K562 (cell line): ENCODE data around the gene PLAC1. TPM values are rescaled to one million over a fixed set of nuclear protein-coding genes. Genes with fewer than 3 reads are reported as not detected.
A peak's percentile ranks its signal among the peaks of the same experiment; 100 is the strongest.

ENCODE experiments used
- CREM ChIP-seq: IDR thresholded peaks from 2 replicates; pipeline ENCODE4 v1.6.1; 2014; ENCODE audit warnings: antibody characterized with exemption, low read depth
- EGR1 ChIP-seq: fragments of 450-650 bp; conservative IDR thresholded peaks from 2 replicates; pipeline ENCODE4 v1.6.1; 2017; ENCODE audit warnings: mild to moderate bottlenecking
- EWSR1 ChIP-seq: fragments of 450-650 bp; IDR thresholded peaks from 2 replicates; pipeline ENCODE4 v1.6.1; 2018; ENCODE audit warnings: borderline replicate concordance, mild to moderate bottlenecking, low read depth, moderate library complexity; ENCODE audit not compliant: partially characterized antibody
- MAFG ChIP-seq: fragments of 450-650 bp; conservative IDR thresholded peaks from 2 replicates; pipeline ENCODE4 v1.6.1; 2016; ENCODE audit warnings: missing genetic modification characterization, missing compliant biosample characterization
- NFIC ChIP-seq: fragments of 450-650 bp; IDR thresholded peaks from 2 replicates; pipeline ENCODE4 v1.6.1; 2017; ENCODE audit warnings: mild to moderate bottlenecking, inconsistent platforms
- SIRT6 ChIP-seq: IDR thresholded peaks from one replicate; pipeline ENCODE4 v1.6.1; 2012; ENCODE audit warnings: low read depth, mild to moderate bottlenecking, control low read depth, inconsistent platforms, low read length, moderate library complexity
- ZNF354B ChIP-seq: fragments of 250-450 bp; sonication (Bioruptor Pico); IDR thresholded peaks from 2 replicates; pipeline ENCODE4 v1.4.0; 2020
- polyA plus RNA-seq, 8 experiments: library from polyadenylated mRNA; depleted of rRNA in 4 of 8; stranded (reverse) in 5 of 8; unstranded in 3 of 8; fragments of >200 nt; fragmentation: Nextera tagmentation in 2 of 8; fragmentation: Illumina TruSeq in 1 of 8; extraction: Ambion mirVana in 2 of 8; extraction: Trizol in 1 of 8; gene quantifications; 2 replicates each; pipeline versions ENCODE4 v1.2.1 to v1.2.3, GENCODE V29; 2011 to 2014; ENCODE audit warnings: inconsistent platforms in 1 of 8, missing spikeins in 1 of 8
- total RNA-seq, 7 experiments: library from RNA; depleted of rRNA in 6 of 7; stranded (reverse); fragments of >200 nt in 6 of 7; fragmentation: Illumina TruSeq in 2 of 7; extraction: Trizol in 2 of 7; gene quantifications; 2 replicates each; pipeline versions ENCODE4 v1.2.1 to v1.2.3, GENCODE V29; 2011 to 2021; ENCODE audit warnings: low replicate concordance in 1 of 7
- TF ChIP-seq, protein P1 (sequence below): sonication (generic); formaldehyde crosslinking; IDR thresholded peaks from 2 replicates; pipeline ENCODE4 v1.8.0; 2023; ENCODE audit warnings: missing genetic modification reagents, mild to moderate bottlenecking, borderline replicate concordance
- TF ChIP-seq, protein P2 (sequence below): fragments of 450-650 bp; IDR thresholded peaks from 2 replicates; pipeline ENCODE4 v1.6.1; 2016; ENCODE audit warnings: missing biosample characterization, missing genetic modification characterization

PLAC1 gene
- total and polyA plus RNA-seq, 9 of the 15 experiments (the other 6 are each of a cell fraction or from before 2014, with no cell fraction given): 0.82 to 9.1 (median 1.7) TPM

DNA sequence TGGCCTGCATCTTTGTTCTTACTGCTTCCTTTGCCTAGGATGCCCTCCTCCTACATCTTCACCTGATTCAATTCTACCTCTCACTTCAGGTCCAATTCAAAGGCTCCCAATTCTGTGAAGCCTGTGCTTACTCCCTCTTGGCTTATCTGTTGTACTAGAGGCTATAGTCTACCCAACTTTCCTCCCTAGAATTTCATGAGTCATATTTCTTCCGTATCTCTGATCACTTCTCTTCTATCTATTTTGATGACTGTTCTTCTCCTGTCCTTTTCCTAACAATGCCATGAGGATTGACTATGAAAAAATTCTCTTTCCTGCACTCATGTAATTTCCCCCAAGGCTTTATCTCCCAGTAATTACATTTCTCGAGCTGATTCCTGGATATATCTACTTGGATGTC, 96.3 kb downstream of the PLAC1 start (continued):
- TF ChIP-seq ZNF354B (CRISPR knock-in tag) (no peak), SIRT6 (no peak), CREM (no peak), MAFG (tag) (peak; percentile 47), EGR1 (no peak), EWSR1 (no peak), NFIC (no peak)
- TF ChIP-seq, protein P1, sequence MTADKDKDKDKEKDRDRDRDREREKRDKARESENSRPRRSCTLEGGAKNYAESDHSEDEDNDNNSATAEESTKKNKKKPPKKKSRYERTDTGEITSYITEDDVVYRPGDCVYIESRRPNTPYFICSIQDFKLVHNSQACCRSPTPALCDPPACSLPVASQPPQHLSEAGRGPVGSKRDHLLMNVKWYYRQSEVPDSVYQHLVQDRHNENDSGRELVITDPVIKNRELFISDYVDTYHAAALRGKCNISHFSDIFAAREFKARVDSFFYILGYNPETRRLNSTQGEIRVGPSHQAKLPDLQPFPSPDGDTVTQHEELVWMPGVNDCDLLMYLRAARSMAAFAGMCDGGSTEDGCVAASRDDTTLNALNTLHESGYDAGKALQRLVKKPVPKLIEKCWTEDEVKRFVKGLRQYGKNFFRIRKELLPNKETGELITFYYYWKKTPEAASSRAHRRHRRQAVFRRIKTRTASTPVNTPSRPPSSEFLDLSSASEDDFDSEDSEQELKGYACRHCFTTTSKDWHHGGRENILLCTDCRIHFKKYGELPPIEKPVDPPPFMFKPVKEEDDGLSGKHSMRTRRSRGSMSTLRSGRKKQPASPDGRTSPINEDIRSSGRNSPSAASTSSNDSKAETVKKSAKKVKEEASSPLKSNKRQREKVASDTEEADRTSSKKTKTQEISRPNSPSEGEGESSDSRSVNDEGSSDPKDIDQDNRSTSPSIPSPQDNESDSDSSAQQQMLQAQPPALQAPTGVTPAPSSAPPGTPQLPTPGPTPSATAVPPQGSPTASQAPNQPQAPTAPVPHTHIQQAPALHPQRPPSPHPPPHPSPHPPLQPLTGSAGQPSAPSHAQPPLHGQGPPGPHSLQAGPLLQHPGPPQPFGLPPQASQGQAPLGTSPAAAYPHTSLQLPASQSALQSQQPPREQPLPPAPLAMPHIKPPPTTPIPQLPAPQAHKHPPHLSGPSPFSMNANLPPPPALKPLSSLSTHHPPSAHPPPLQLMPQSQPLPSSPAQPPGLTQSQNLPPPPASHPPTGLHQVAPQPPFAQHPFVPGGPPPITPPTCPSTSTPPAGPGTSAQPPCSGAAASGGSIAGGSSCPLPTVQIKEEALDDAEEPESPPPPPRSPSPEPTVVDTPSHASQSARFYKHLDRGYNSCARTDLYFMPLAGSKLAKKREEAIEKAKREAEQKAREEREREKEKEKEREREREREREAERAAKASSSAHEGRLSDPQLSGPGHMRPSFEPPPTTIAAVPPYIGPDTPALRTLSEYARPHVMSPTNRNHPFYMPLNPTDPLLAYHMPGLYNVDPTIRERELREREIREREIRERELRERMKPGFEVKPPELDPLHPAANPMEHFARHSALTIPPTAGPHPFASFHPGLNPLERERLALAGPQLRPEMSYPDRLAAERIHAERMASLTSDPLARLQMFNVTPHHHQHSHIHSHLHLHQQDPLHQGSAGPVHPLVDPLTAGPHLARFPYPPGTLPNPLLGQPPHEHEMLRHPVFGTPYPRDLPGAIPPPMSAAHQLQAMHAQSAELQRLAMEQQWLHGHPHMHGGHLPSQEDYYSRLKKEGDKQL (CRISPR knock-in tag): no peak
- TF ChIP-seq, protein P2, sequence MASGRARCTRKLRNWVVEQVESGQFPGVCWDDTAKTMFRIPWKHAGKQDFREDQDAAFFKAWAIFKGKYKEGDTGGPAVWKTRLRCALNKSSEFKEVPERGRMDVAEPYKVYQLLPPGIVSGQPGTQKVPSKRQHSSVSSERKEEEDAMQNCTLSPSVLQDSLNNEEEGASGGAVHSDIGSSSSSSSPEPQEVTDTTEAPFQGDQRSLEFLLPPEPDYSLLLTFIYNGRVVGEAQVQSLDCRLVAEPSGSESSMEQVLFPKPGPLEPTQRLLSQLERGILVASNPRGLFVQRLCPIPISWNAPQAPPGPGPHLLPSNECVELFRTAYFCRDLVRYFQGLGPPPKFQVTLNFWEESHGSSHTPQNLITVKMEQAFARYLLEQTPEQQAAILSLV (tag): no peak
